MV-4-11 (cell line): ENCODE data around the gene HTR3D.
"Not testable (repeated sequence)": the region's sequence is repeated elsewhere in the genome, so short reads cannot be mapped to it uniquely, and the experiment has no call there.

Experiments used
- DNase-seq: peaks from one replicate; lab custom pipeline; 2025; lab: John Stamatoyannopoulos, UW

The HTR3D gene

DNA sequence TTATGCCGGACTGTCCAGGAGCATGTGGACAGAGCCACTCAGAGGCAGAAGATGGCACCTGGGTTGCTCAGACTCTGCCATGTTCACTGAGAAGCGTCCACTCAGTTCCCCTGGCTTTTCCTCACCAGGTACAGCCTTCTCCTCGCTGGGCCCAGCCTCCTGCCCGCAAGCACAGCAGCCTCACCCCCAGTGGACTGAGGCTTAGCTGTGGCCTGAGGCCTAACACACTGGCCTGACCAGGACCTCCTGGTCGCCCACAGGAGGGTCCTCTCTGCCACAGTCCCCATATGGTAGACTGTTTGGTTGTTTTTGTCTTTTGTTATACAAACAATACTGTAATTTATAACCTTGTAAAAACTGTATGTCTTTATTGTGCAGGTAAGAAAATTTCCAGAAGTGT is 36.8 kb downstream of the HTR3D start:
- no peak for DNase-seq

DNA sequence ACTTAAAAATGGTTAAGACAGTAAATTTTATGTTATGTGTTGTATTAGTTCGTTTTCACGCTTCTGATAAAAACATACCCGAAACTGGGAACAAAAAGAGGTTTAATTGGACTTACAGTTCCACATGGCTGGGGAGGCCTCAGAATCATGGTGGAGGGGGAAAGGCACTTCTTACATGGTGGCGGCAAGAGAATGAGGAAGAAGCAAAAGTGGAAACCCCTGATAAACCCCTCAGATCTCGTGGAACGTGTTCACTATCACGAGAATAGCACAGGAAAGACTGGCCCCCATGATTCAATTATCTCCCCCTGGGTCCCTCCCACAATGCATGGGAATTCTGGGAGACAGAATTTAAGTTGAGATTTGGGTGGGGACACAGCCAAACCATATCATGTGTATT is 39.6 kb downstream of the HTR3D start:
- not testable (repeated sequence) for DNase-seq

DNA sequence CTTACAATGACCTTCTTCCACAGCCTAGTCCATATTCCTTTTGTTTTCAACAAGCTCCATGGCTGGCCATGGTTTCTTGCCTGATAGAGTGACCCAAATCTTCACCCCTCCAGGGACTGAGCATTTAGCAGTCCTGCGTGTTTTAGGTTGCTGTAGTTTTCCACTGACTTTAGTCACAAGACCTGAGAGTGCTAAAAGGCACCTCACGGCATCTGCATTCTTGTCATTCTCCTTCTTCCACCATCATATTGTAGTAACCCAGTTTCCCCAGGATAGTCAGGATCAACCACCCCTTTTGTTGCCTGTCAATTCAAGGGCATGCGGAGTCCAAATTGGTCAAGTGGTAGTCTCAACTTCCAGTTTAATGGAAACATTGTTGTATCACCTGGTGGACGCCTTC is 42.1 kb downstream of the HTR3D start:
- no peak for DNase-seq

DNA sequence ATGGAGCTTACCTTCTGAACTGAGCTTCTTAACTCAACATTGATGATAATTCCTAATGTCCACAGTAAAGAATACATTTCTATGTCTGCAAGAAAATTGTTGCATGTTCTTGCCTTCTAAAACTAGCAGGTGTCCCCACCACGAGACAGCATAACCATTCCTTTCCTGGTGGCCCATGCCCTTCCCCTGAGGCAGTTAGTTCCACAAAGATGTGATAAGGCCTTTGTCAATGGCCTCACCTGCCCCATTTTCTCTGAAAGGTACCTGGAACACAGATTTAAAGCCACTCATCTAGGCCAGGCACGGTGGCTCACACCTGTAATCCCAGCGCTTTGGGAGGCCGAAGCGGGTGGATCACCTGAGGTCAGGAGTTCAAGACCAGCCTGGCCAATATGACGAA is 44.4 kb downstream of the HTR3D start:
- DNase-seq, result no peak

DNA sequence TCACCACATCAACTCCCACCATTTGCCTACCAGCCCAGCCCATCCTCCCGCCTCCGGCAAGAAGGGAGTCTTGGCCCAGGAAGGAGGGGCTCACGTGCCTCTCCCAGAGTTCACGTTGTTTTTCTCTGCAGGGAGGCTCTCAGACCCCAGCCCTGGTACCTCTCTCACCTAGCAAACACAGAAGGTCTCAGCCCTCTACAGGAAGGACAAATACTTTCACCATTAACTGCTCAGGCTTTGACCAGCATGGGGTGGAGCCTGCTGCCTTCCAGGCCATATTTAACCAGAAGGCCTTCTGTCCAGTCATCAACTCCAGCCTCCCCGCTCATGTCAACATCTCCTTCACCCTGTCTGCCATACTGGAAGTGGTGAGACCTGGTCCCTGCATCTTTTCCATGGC is 46.3 kb downstream of the HTR3D start:
- no peak for DNase-seq

DNA sequence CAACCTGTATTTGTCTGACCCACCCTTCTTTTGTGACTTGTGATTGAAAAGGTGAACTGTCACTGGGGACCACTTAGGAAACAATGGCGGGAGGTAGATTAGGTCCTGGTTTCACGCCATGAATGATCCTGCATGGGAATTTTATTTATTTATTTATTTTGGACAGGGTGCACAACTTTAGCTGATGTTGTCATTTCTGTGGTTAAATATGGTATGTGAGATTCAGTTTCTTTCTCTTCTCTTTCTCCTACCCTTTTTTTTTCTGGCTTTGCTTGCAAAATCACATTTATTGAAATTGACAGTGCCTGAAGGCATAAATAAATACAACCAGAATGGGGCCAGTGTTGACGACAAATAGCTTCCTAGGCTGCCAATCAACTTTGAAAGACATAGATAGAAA is 47.3 kb downstream of the HTR3D start:
- no peak for DNase-seq

DNA sequence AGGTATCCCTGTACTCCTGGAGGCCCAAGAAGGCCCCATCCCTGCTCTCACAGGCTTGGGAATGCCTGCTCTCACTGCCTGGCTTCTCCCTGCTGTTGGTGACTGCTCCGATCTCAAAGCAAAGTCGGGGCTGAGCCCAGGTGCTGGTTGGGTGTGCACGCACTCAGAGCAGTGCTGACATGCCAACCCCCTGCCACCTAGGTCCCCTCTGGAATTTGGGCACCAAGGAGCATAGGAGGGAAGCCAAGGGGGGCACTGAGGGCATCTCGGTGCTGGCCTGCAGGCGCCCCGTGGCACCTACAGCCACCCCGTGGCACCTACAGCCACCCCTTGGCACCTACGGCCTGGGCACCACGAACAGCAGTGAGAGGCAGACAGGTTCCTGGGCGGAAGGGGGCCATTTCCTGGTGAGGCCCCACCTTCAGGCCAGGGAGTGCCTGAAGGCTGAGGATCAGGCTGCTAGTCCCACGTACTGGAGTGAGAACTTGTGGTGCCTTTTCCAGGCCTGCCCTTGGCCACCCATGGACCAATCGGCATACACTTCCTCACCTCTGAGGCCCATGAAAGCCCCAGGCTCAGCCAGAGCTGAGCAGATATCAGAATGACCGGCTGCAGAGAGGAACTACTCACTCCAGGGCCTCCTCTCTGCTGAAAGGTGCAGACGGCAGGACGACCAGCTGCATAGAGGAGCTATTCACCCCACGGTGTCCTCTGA is 49.7 kb downstream of the HTR3D start:
- DNase-seq, result no peak

DNA sequence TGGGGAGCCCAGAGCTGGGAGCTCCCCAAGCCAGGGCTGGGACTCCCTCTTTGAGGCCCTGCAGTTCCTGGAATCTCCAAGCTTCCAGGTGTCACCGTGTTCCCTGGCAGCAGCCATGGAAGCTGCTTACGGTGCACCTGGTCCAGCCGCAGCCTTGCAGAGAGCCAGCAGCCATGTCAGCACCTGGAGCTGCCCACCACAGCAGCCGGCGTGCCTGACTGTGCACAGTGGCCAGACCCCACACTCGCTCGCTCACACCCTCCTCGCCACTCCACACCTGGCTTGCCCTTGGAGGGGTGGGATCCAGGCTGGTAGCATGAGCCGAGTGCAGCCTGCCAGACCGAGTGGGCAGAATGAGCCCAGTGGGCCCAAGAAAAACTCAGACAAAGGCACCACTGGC is 50.5 kb downstream of the HTR3D start:
- no peak for DNase-seq

DNA sequence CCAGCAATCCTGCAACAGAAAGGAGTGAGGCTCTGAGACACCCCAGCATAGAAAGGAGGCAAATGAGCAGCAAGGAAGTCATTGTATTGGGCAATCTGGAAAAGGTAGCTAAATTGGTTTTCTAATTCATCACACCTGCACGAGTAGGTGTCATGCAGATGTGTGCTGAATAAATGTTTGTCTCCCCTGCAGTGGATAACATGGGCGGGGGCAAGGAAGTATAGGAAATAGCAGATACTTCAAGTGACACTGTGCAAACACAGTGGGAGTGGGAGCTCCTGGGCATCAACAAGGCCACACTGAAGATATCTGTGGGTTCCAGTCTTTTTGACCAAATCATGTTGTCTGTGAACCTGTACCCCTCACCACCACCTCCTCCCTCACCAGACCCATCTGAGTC is 50.9 kb downstream of the HTR3D start:
- DNase-seq, result no peak

DNA sequence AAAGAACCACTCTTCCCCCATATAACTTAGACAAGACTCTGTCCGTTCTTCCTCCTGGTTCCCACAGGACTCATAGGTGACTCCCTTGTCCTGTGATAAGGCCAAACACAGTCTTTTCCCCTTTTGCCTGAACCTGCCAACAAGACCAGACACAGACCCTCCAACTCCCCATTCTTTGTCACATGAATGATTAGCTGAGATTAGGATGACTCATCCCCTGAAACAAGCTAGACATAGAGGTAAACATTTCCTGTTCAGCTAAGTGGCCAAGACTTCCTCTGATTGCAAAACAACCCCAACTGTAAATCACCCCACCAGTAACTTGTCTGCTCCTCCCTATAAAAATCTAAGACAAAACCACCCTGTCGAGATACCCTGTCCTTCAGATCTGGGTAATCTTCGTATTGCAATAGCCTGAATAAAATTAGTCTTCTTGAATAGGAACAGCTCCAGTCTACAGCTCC is 53.9 kb downstream of the HTR3D start:
- DNase-seq, result peak; percentile 88
